ENCODE results near the gene TRAPPC14.
A peak's percentile ranks its signal among the peaks of the same experiment; 100 is the strongest.

TRAPPC14 gene

GRCh38 chr7:100126931-100127865 lies 31.3 kb downstream of the TRAPPC14 start, which contains the start of gene MBLAC1 (continued):
- TF ChIP-seq PRDM6 (tag by site-specific recombination; IDR thresholded peaks at IDR 0.05) (no peak), ZBTB21 (tag by site-specific recombination; IDR thresholded peaks at IDR 0.05) (no peak)

GRCh38 chr7:100126239-100126930 lies 32.1 kb downstream of the TRAPPC14 start:
- H3K4me3 ChIP-seq (ENCODE audit: low read depth, low read length): peak overlapping the region; percentile 79
- CTCF ChIA-PET: interaction anchor here (0.6 to 0.9 kb wide), 3 partner anchors 64 to 169 kb away, joined by 3 to 5 read pairs (median 3); no protein-coding TSS in a partner anchor
- no peaks in the 10 kb centered on the region; the same call in 1 of the 2 replicates for H3K4me1 ChIP-seq (ENCODE audit: control insufficient read depth, insufficient read depth, low read length)
- H3K9me3 ChIP-seq (ENCODE audit: control insufficient read depth, insufficient read depth, low read depth, low read length): no peaks in the 10 kb centered on the region
- peaks cover 0 to 13% of the 10 kb centered on the region in 2 experiments; a peak in 2 of 3 replicates for H3K36me3 ChIP-seq (ENCODE audit: control insufficient read depth in 2 of 2, insufficient read depth in 1 of 2, low read length in 2 of 2)
- POLR2A ChIA-PET: interaction anchor here (0.7 to 8.4 kb wide), 13 partner anchors 12 to 304 kb away, joined by 3 to 81 read pairs (median 4); partner anchors contain the start of genes AP4M1, GPC2, LAMTOR4 and MCM7
- peak overlapping the region; percentile 98 for H3K27ac ChIP-seq (ENCODE audit: extremely low read depth, low read depth, low read length)
- no peak for TF ChIP-seq ZNF292 (tag by site-specific recombination; IDR thresholded peaks at IDR 0.05; ENCODE audit: borderline replicate concordance, low read depth)
- TF ChIP-seq ZSCAN23 (tag by site-specific recombination; IDR thresholded peaks at IDR 0.05): no peak
- peak; percentile 88 for TF ChIP-seq ZNF362 (tag by site-specific recombination; IDR thresholded peaks at IDR 0.05)
- TF ChIP-seq ZNF658 (tag by site-specific recombination; IDR thresholded peaks at IDR 0.05): no peak
- no peak for TF ChIP-seq ZNF157 (tag by site-specific recombination; IDR thresholded peaks at IDR 0.05)
- TF ChIP-seq ZNF37A (tag by site-specific recombination; IDR thresholded peaks at IDR 0.05): no peak
- peak; percentile 10; the same call in 1 of the 2 replicates for TF ChIP-seq ZFP69B (tag by site-specific recombination; IDR thresholded peaks at IDR 0.05)
- TF ChIP-seq ZFHX2 (tag by site-specific recombination; conservative IDR thresholded peaks at IDR 0.05): no peak
- TF ChIP-seq ZBTB6 (tag by site-specific recombination; IDR thresholded peaks at IDR 0.05): 0 out of 2 replicates have a peak, but pooled peaks have one; percentile 22
- peak; percentile 51; the same call in 1 of the 2 replicates for TF ChIP-seq ZNF184 (tag by site-specific recombination; IDR thresholded peaks at IDR 0.05)
- peak; percentile 40; the same call in 1 of the 2 replicates for TF ChIP-seq OVOL3 (tag by site-specific recombination; IDR thresholded peaks at IDR 0.05)
- TF ChIP-seq ZNF449 (tag by site-specific recombination; IDR thresholded peaks at IDR 0.05): peak; percentile 69; the same call in 1 of the 2 replicates
- peak; percentile 95; the same call in 1 of the 2 replicates for TF ChIP-seq ZNF10 (tag by site-specific recombination; IDR thresholded peaks at IDR 0.05)
- peak; percentile 83 for TF ChIP-seq ZNF394 (tag by site-specific recombination; IDR thresholded peaks at IDR 0.05; ENCODE audit: borderline replicate concordance)
- no peak for TF ChIP-seq PBX3 (CRISPR knock-in tag; IDR thresholded peaks at IDR 0.05)
- TF ChIP-seq SCRT1 (tag by site-specific recombination; IDR thresholded peaks at IDR 0.05; ENCODE audit: borderline replicate concordance): 0 out of 2 replicates have a peak, but pooled peaks have one; percentile 7
- peak; percentile 70; the same call in 1 of the 2 replicates for TF ChIP-seq GLI4 (tag by site-specific recombination; IDR thresholded peaks at IDR 0.05)
- no peak for TF ChIP-seq BCL11B (tag by site-specific recombination; IDR thresholded peaks at IDR 0.05; ENCODE audit: low read depth)
- 0 out of 2 replicates have a peak, but pooled peaks have one; percentile 12 for TF ChIP-seq ZSCAN18 (tag by site-specific recombination; IDR thresholded peaks at IDR 0.05)
- TF ChIP-seq ZSCAN5A (tag by site-specific recombination; IDR thresholded peaks at IDR 0.05): 0 out of 2 replicates have a peak, but pooled peaks have one; percentile 9
- peak; percentile 93; the same call in 1 of the 2 replicates for TF ChIP-seq ZNF335 (tag by site-specific recombination; conservative IDR thresholded peaks at IDR 0.05)

All from HEK293 (cell line).